Neural crest cell (in vitro differentiated cells): Measurements from ENCODE around the gene CCDC78. TPM values are rescaled to one million over a fixed set of nuclear protein-coding genes. Genes with fewer than 3 reads are reported as not detected.
"Not testable (repeated sequence)": the region's sequence is repeated elsewhere in the genome, so short reads cannot be mapped to it uniquely, and the experiment has no call there.

Source experiments
- DNase-seq: peaks from one replicate; pipeline ENCODE4 v3.0.0; 2021; ENCODE audit warnings: low read depth, mixed read lengths, low spot score
- H3K27ac Mint-ChIP-seq: one replicate; pipeline ENCODE4 v1.8.0; 2021; ENCODE audit warnings: mild to moderate bottlenecking, mixed read lengths; ENCODE audit not compliant: unreplicated experiment
- H3K27me3 Mint-ChIP-seq: 2 replicates; pipeline ENCODE4 v1.8.0; 2021; ENCODE audit warnings: low read depth, mild to moderate bottlenecking, mixed read lengths
- H3K36me3 Mint-ChIP-seq: 2 replicates; pipeline ENCODE4 v1.8.0; 2021; ENCODE audit warnings: low read depth, mild to moderate bottlenecking, mixed read lengths
- H3K4me1 Mint-ChIP-seq: 2 replicates; pipeline ENCODE4 v1.8.0; 2021; ENCODE audit warnings: mixed read lengths
- H3K4me3 Mint-ChIP-seq: one replicate; pipeline ENCODE4 v1.8.0; 2021; ENCODE audit warnings: mild to moderate bottlenecking, mixed read lengths
- H3K9me3 Mint-ChIP-seq: 2 replicates; pipeline ENCODE4 v1.8.0; 2021; ENCODE audit warnings: mixed read lengths
- CTCF ChIP-seq: fragments of 200-600 bp; sonication (generic); conservative IDR thresholded peaks from 2 replicates; pipeline ENCODE4 v1.5.0; 2021; ENCODE audit warnings: antibody characterized with exemption, mild to moderate bottlenecking
- total RNA-seq: library from RNA; stranded (reverse); gene quantifications from 2 replicates; pipeline ENCODE4 v1.2.1, GENCODE V29; 2021

CCDC78 gene
- total RNA-seq, 1 donor from 2014 or later: 7.0 TPM

DNA sequence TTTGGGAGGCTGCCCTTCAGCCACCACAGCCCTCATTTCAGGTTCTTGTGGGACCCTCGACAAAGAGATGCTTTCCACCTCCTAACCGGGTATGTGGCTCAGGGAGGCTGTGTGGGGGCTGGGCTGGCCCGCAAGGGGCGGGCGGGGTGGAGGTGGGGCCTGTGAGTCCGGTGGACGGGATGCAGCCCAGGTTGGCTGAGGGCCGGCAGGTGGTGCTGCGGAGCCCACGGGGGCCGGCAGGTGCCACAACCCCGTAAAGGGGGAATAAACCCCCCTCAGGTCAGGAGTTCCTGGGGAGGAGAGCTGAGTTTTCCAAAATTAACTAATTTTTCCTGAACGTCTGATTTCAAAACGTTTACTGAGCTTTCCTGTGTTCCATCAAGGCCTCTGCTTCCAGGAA is 19.5 kb upstream of the CCDC78 start:
- Mint-ChIP-seq H3K9me3 (no peaks in the 10 kb centered on the region), H3K4me3 (no peak overlapping the region), H3K4me1 (no peaks in the 10 kb centered on the region), H3K27me3 (no peaks in the 10 kb centered on the region), H3K27ac (no peak overlapping the region), H3K36me3 (no peaks in the 10 kb centered on the region)
- TF ChIP-seq CTCF: peak; percentile 66
- DNase-seq: no peak

- no peak for DNase-seq
- no peaks in the 10 kb centered on the region for H3K4me1 Mint-ChIP-seq
- no peak overlapping the region for H3K27ac Mint-ChIP-seq
- no peaks in the 10 kb centered on the region for H3K36me3 Mint-ChIP-seq
- H3K4me3 Mint-ChIP-seq: no peak overlapping the region
- H3K9me3 Mint-ChIP-seq: no peaks in the 10 kb centered on the region
- TF ChIP-seq CTCF: peak; percentile 36
- no peaks in the 10 kb centered on the region for H3K27me3 Mint-ChIP-seq
Observed at GRCh38 chr16:743794-744500, 17.7 kb upstream of the CCDC78 start.

- not testable (repeated sequence) for H3K27ac Mint-ChIP-seq, DNase-seq, H3K9me3 Mint-ChIP-seq, H3K36me3 Mint-ChIP-seq, H3K27me3 Mint-ChIP-seq, H3K4me1 Mint-ChIP-seq
- peak overlapping the region; percentile 34 for H3K4me3 Mint-ChIP-seq
Observed at GRCh38 chr16:742894-743293, 16.7 kb upstream of the CCDC78 start.

GRCh38 chr16:741986-742629 is 15.9 kb upstream of the CCDC78 start:
- no peaks in the 10 kb centered on the region for H3K36me3 Mint-ChIP-seq
- no peaks in the 10 kb centered on the region for H3K9me3 Mint-ChIP-seq
- TF ChIP-seq CTCF: no peak

DNA sequence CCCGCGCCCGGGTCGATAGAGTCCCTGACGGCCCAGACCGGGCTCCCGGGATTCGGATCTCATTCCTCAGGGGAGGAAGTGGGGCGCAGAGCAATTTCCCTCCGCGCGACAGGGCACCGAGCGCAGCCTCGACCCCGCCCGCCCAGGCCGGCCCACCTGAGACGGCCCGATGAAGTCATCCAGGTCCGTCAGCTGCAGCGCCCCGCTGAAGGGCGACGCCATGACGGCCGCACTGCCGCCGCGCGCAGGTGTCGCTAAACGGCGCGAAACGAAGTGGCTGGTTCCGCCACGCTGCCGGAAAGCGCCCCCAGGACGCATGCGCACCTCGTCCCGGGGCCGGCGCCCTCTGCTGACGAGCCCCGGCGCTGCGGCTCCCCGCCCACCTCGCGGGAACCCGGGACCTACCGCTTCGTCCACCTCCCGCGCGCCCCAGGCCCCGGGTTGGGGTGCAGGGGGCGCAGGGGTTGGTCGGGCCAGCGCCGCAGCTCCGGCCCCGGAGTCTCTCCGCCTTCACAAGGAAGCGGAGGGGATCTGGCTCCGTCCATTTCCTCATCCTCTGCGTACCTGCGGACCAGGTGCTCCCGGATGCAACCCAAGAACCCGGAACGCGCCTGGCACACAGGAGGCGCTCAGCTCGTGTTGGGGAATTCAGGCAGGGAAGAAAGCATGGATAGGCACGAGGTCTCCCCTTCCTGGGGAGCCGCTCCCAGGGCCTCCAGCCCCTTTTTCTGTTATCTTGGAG is 14.7 kb upstream of the CCDC78 start, which contains the start of gene CIAO3:
Gene CIAO3 (minus strand): TSS at position 234 of the 742 bp plus-strand sequence. CDS start 12 bp downstream, at position 222.
- no peaks in the 10 kb centered on the region for H3K9me3 Mint-ChIP-seq
- no peaks in the 10 kb centered on the region for H3K4me1 Mint-ChIP-seq
- peak within 1 kb of the TSS; percentile 87 for H3K4me3 Mint-ChIP-seq
- peak; percentile 92 for DNase-seq
- TF ChIP-seq CTCF: peak; percentile 91
- H3K36me3 Mint-ChIP-seq: no peaks in the 10 kb centered on the region
- no peaks in the 10 kb centered on the region for H3K27me3 Mint-ChIP-seq
- H3K27ac Mint-ChIP-seq: no peak within 1 kb of the TSS

More at GRCh38 chr16:741986-742629, 15.9 kb upstream of the CCDC78 start:
- DNase-seq: no peak
- Mint-ChIP-seq H3K4me3 (peak overlapping the region; percentile 79), H3K27me3 (no peaks in the 10 kb centered on the region), H3K4me1 (no peaks in the 10 kb centered on the region), H3K27ac (no peak overlapping the region)
